Measurements from ENCODE around the gene AGAP2. TPM values are rescaled to one million over a fixed set of nuclear protein-coding genes. Genes with fewer than 3 reads are reported as not detected.

AGAP2 gene
- total RNA-seq, 1 donor from 2014 or later, result 28.2 TPM

DNA sequence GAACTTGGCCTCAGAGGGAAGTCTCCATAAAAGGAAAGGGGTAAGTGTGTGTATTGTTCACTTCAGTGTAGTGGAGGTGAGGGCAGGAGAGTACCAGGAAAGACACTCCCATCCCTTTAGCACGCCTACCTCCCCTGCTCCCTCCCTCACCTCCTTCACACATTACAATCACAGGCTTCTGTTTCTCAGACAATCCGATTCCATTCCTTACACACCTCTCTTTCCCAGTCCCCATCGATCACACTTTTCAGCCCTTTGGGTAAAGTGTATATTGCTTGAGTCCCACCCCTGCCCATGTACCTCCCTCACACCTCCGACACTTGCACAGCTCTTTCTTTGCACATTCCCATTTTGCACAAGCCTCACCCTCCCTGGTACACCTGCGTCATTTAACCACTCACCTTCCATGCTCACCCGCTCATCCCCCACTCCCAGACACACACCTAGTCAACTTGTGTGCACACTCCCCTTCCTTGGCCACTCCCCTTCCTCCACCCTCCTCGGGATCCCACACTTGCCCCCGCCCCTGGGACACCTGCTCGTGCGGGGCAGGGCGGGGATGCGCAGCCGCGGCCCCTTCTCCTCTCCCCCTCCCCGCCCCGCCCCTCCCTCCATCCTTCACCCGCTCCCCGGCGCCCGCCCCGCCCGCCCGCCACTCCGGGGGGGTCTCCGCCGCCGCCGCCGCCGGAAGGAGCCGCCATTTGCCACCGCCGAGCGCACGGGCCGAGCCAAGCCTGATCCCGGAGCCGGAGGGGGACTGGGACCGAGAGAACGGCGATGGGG lies 16.1 kb upstream of the AGAP2 start, which contains the start of gene MARCHF9:
Gene MARCHF9 (plus strand): TSS at position 693 of the 783 bp plus-strand sequence. CDS start 426 bp downstream, outside the sequence.
- H3K27ac Mint-ChIP-seq, result peak within 1 kb of the TSS; percentile 79
- no peaks in the 10 kb centered on the region for H3K27me3 Mint-ChIP-seq
- intact Hi-C loops (cut with micrococcal nuclease), result loop anchor here (5.0 to 10.0 kb wide), 4 partner anchors 88 to 1930 kb away; partner anchors contain the start of genes DNAJC14 and ESYT1
- peaks cover 39% of the 10 kb centered on the region for H3K36me3 Mint-ChIP-seq (ENCODE audit: low read depth)
- peaks cover 56% of the 10 kb centered on the region for H3K4me1 Mint-ChIP-seq
- no peaks in the 10 kb centered on the region for H3K9me3 Mint-ChIP-seq
- H3K4me3 Mint-ChIP-seq, result peak within 1 kb of the TSS; percentile 89
- peak; percentile 96 for DNase-seq

DNA sequence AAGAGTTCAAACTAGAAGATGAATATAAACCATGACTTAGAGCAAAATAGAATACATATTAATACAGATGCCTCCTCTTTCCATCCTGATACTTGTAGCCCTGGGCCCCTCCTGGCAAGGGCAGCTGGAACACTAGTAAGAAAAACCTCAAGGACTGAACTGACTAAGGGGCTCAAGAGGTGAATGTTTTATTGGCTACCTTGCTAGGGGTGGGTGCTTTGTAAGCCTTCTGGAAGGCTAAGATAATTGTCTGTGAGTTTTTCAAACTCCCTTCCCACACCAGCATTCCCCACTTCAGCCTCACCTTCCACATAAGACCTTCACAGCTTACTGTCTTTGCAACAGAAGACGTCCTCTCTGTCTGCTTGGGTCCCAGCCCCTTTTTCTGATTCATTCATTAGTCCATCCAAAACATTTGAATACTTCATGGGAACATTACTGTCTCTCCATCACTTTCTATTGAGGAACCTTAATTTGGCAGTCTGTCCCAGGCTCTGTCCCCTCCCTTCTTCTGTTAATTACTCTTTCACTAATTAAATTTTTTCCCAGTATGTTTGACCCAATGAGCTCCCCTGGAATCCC lies 15.3 kb upstream of the AGAP2 start:
- peaks cover 52% of the 10 kb centered on the region for H3K4me1 Mint-ChIP-seq
- H3K4me3 Mint-ChIP-seq, result peak overlapping the region; percentile 96
- no peaks in the 10 kb centered on the region for H3K27me3 Mint-ChIP-seq
- H3K9me3 Mint-ChIP-seq, result no peaks in the 10 kb centered on the region
- peaks cover 40% of the 10 kb centered on the region for H3K36me3 Mint-ChIP-seq (ENCODE audit: low read depth)
- no peak for DNase-seq
- H3K27ac Mint-ChIP-seq, result peak overlapping the region; percentile 79
- intact Hi-C loops (cut with micrococcal nuclease), result loop anchor here (10.0 kb wide), 2 partner anchors 1629 to 1929 kb away; partner anchors contain the start of genes DNAJC14 and ESYT1

DNA sequence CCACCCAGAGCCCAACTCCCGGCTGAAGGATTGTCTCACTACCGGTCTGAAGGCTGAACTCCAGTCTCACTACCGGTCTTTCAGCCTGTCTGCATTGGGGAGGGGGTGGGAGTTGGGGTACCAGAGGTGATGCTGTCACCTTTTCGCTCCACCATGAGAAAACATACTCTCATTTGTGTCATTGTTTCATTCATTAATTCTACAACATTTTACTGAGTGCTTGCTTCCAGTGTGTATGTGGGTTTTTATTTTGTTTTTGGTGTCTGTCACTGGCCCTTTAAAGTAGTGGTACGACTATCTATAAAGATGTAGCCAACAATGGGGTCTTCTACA lies 14.1 kb upstream of the AGAP2 start:
- Mint-ChIP-seq H3K4me3 (peak overlapping the region; percentile 96), H3K9me3 (no peaks in the 10 kb centered on the region), H3K36me3 (ENCODE audit: low read depth) (peaks cover 42% of the 10 kb centered on the region), H3K27ac (peak overlapping the region; percentile 97), H3K27me3 (no peaks in the 10 kb centered on the region), H3K4me1 (peaks cover 52% of the 10 kb centered on the region)
- no peak for DNase-seq
- intact Hi-C loops (cut with micrococcal nuclease), result loop anchor here (1.0 to 10.0 kb wide), 5 partner anchors 8 to 1928 kb away; partner anchors contain the start of genes DDIT3, DNAJC14, EEF1AKMT3 and ESYT1

- Mint-ChIP-seq H3K27ac (peak within 1 kb of the TSS; percentile 97), H3K27me3 (no peaks in the 10 kb centered on the region), H3K36me3 (ENCODE audit: low read depth) (peaks cover 46% of the 10 kb centered on the region), H3K4me1 (peaks cover 56% of the 10 kb centered on the region), H3K9me3 (no peaks in the 10 kb centered on the region), H3K4me3 (peak within 1 kb of the TSS; percentile 96)
- intact Hi-C loops (cut with micrococcal nuclease), result loop anchor here (1.0 to 10.0 kb wide), 5 partner anchors 8 to 1927 kb away; partner anchors contain the start of genes DDIT3, DNAJC14, EEF1AKMT3 and ESYT1
- DNase-seq, result peak; percentile 99
Measured at GRCh38 chr12:57751788-57752667, 13.5 kb upstream of the AGAP2 start, which contains the start of gene CDK4. CDK4 (minus strand) TSS chr12:57752310; CDS start chr12:57751717, 593 bp downstream.

DNA sequence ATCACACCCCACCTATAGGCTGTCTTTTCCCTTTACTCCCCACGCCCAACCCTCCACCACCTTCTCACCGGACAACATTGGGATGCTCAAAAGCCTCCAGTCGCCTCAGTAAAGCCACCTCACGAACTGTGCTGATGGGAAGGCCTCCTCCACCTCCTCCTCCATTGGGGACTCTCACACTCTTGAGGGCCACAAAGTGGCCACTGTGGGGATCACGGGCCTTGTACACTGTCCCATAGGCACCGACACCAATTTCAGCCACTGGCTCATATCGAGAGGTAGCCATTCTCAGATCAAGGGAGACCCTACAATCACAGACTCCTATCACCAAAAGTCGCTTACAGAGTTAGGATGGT lies 12.9 kb upstream of the AGAP2 start:
- Mint-ChIP-seq H3K27ac (peak overlapping the region; percentile 97), H3K36me3 (ENCODE audit: low read depth) (peaks cover 46% of the 10 kb centered on the region), H3K4me1 (peaks cover 53% of the 10 kb centered on the region), H3K4me3 (peak overlapping the region; percentile 96), H3K27me3 (no peaks in the 10 kb centered on the region), H3K9me3 (no peaks in the 10 kb centered on the region)
- DNase-seq, result no peak
- intact Hi-C loops (cut with micrococcal nuclease), result loop anchor here (10.0 kb wide), 2 partner anchors 1627 to 1927 kb away; partner anchors contain the start of genes DNAJC14 and ESYT1

- H3K36me3 Mint-ChIP-seq (ENCODE audit: low read depth), result peaks cover 52% of the 10 kb centered on the region
- DNase-seq, result peak; percentile 63
- H3K9me3 Mint-ChIP-seq, result no peaks in the 10 kb centered on the region
- no peaks in the 10 kb centered on the region for H3K27me3 Mint-ChIP-seq
- intact Hi-C loops (cut with micrococcal nuclease), result loop anchor here (10.0 kb wide), 2 partner anchors 1626 to 1926 kb away; partner anchors contain the start of genes DNAJC14 and ESYT1
- peak overlapping the region; percentile 96 for H3K4me3 Mint-ChIP-seq
- peaks cover 54% of the 10 kb centered on the region for H3K4me1 Mint-ChIP-seq
- H3K27ac Mint-ChIP-seq, result peak overlapping the region; percentile 97
Measured at GRCh38 chr12:57750561-57751431, 12.3 kb upstream of the AGAP2 start.

DNA sequence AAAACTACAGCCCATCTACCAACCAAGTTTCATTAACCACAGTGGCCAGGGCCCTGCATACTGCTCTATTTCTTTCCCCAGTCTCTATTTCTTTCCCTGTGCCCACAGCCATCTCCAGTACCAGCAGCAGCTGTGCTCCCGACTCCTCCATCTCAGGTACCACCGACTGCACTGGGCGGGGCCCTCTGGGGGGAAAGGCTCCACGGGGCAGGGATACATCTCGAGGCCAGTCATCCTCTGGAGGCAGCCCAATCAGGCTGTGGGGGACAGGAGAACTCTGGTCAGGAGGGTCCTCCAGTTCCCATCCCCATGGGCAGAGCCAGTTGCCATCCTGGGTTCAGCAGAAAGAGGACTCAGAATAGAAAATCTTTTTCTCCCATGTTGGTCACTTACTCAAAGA lies 10.5 kb upstream of the AGAP2 start:
- H3K36me3 Mint-ChIP-seq (ENCODE audit: low read depth), result peaks cover 60% of the 10 kb centered on the region
- intact Hi-C loops (cut with micrococcal nuclease), result loop anchor here (10.0 kb wide), 1 partner anchor 684 kb away; no protein-coding TSS in a partner anchor

DNA sequence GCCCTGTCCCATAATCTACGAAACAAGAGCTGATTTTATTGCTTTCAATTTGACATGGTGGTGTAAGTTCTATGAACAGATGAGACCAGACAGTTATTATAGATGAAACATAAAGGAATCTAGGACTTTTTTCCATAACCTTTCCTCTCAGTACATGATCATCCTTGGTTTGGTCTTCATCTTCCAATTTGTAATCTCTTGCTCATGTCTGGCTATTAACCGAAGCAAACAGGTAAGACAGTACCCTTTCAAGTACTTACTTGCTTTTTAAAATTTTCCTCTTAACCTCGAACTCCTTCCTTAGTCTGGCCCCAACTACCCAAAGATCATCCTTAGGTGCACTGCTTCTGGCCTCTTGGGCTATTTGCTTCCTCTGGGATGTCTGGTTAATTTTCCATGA lies 7.5 kb upstream of the AGAP2 start:
- H3K9me3 Mint-ChIP-seq, result no peaks in the 10 kb centered on the region
- H3K4me1 Mint-ChIP-seq, result peaks cover 46% of the 10 kb centered on the region
- intact Hi-C loops (cut with micrococcal nuclease), result loop anchor here (10.0 kb wide), 1 partner anchor 681 kb away; no protein-coding TSS in a partner anchor
- H3K27me3 Mint-ChIP-seq, result no peaks in the 10 kb centered on the region
- peak overlapping the region; percentile 94 for H3K4me3 Mint-ChIP-seq
- peaks cover 47% of the 10 kb centered on the region for H3K36me3 Mint-ChIP-seq (ENCODE audit: low read depth)
- DNase-seq, result no peak
- peak overlapping the region; percentile 90 for H3K27ac Mint-ChIP-seq

More for the DNA sequence above, 10.5 kb upstream of the AGAP2 start:
- DNase-seq, result no peak
- no peak overlapping the region for H3K4me3 Mint-ChIP-seq
- no peak overlapping the region for H3K27ac Mint-ChIP-seq
- H3K27me3 Mint-ChIP-seq, result no peaks in the 10 kb centered on the region
- H3K4me1 Mint-ChIP-seq, result peaks cover 60% of the 10 kb centered on the region
- H3K9me3 Mint-ChIP-seq, result no peaks in the 10 kb centered on the region

- H3K9me3 Mint-ChIP-seq, result no peaks in the 10 kb centered on the region
- no peaks in the 10 kb centered on the region for H3K27me3 Mint-ChIP-seq
- H3K36me3 Mint-ChIP-seq (ENCODE audit: low read depth), result peaks cover 42% of the 10 kb centered on the region
- H3K27ac Mint-ChIP-seq, result peak overlapping the region; percentile 90
- DNase-seq, result no peak
- H3K4me3 Mint-ChIP-seq, result peak overlapping the region; percentile 94
- peaks cover 47% of the 10 kb centered on the region for H3K4me1 Mint-ChIP-seq
- intact Hi-C loops (cut with micrococcal nuclease), result loop anchor here (2.0 to 10.0 kb wide), 2 partner anchors 113 to 681 kb away; partner anchors contain the start of gene B4GALNT1
Measured at GRCh38 chr12:57745485-57745881, 6.9 kb upstream of the AGAP2 start.

- intact Hi-C loops (cut with micrococcal nuclease), result loop anchor here (1.0 to 10.0 kb wide), 6 partner anchors 7 to 680 kb away; partner anchors contain the start of genes ARHGAP9, B4GALNT1 and CDK4
- Mint-ChIP-seq H3K27ac (peak within 1 kb of the TSS; percentile 90), H3K4me3 (peak within 1 kb of the TSS; percentile 94), H3K27me3 (no peaks in the 10 kb centered on the region), H3K36me3 (ENCODE audit: low read depth) (peaks cover 37% of the 10 kb centered on the region), H3K9me3 (no peaks in the 10 kb centered on the region), H3K4me1 (peaks cover 45% of the 10 kb centered on the region)
- DNase-seq, result peak; percentile 98
Measured at GRCh38 chr12:57744777-57745484, 6.4 kb upstream of the AGAP2 start, which contains the start of gene TSPAN31. TSPAN31 (plus strand) TSS chr12:57745039; CDS start chr12:57745155, 116 bp downstream.

DNA sequence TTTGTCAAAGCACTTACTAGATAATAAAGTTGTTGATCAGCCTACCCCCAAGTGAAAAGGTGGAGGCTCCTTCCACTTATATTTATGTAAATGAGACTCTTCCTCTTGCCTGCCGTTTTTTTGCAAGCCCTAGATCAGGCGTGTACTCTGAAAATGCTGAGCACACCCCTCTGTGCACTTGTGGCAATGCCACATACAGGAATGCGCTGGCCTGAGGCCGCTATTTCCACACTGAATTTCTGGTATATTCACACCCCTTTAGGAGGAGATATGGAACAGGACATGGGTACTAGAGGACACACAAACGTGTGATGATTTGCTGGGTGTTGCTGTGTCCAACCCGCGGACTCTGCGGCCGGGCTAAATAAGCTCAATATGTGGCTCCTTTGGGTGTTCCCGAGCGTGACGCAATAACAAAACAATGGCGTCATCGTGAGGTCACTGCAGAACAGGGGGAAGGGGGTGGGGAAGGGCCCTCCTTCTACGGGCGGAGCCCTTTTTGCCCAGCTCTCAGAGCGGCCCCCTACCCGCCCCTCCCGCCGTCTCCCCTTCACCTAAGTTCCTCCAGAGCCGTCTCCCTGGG lies 5.7 kb upstream of the AGAP2 start:
- H3K4me1 Mint-ChIP-seq, result peaks cover 50% of the 10 kb centered on the region
- peak; percentile 93 for DNase-seq
- peak overlapping the region; percentile 94 for H3K4me3 Mint-ChIP-seq
- intact Hi-C loops (cut with micrococcal nuclease), result loop anchor here (1.0 to 10.0 kb wide), 6 partner anchors 8 to 679 kb away; partner anchors contain the start of genes ARHGAP9, B4GALNT1 and CDK4
- H3K27ac Mint-ChIP-seq, result peak overlapping the region; percentile 90
- no peaks in the 10 kb centered on the region for H3K27me3 Mint-ChIP-seq
- peaks cover 37% of the 10 kb centered on the region for H3K36me3 Mint-ChIP-seq (ENCODE audit: low read depth)
- no peaks in the 10 kb centered on the region for H3K9me3 Mint-ChIP-seq

Data from activated CD4-positive, alpha-beta T cell treated with anti-CD3 and anti-CD28 coated beads, Interleukin-2, amount 10 ng/mL, durations not matched to agents 24 days and 14 days (primary cell).